SU-DHL-6 (cell line): ENCODE results near the gene ADORA3.

Experiments used
- EZH2phosphoT487 ChIP-seq: fragments of 200-600 bp; sonication (generic), shearing (Covaris generic); conservative IDR thresholded peaks from 2 replicates; pipeline ENCODE4 v1.6.1; 2018; ENCODE audit warnings: mild to moderate bottlenecking, antibody characterized with exemption, low read length, moderate library complexity, mixed read lengths
- TF ChIP-seq, protein P1 (sequence below): fragments of 200-600 bp; sonication (generic); IDR thresholded peaks from one replicate; pipeline ENCODE4 v1.5.1; 2017; ENCODE audit warnings: antibody characterized with exemption, mild to moderate bottlenecking, low read length, moderate library complexity; ENCODE audit not compliant: insufficient read depth, poor library complexity, severe bottlenecking

DNA sequence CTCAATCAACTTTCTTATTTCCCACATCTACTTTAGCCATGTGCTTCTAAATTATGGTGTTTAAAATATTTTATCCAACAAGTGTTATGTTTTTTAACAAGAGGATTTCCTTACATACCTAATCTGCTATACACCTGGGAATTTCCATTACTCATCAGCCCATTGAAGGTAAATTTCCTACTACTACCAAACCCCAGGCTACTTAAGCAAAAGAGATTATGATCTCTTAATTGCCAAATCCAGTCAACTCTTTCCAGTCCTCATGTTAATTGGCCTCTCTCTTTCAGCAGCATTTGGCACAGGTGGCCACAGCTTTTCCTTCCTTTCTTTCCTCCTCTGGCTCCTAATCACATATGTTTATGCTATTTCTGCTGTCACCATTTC is 34.7 kb downstream of the ADORA3 start:
- TF ChIP-seq, protein P1, sequence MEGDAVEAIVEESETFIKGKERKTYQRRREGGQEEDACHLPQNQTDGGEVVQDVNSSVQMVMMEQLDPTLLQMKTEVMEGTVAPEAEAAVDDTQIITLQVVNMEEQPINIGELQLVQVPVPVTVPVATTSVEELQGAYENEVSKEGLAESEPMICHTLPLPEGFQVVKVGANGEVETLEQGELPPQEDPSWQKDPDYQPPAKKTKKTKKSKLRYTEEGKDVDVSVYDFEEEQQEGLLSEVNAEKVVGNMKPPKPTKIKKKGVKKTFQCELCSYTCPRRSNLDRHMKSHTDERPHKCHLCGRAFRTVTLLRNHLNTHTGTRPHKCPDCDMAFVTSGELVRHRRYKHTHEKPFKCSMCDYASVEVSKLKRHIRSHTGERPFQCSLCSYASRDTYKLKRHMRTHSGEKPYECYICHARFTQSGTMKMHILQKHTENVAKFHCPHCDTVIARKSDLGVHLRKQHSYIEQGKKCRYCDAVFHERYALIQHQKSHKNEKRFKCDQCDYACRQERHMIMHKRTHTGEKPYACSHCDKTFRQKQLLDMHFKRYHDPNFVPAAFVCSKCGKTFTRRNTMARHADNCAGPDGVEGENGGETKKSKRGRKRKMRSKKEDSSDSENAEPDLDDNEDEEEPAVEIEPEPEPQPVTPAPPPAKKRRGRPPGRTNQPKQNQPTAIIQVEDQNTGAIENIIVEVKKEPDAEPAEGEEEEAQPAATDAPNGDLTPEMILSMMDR: no peak
- no peak for TF ChIP-seq EZH2phosphoT487
